Activated T-helper 1 cell treated with anti-CD3 and anti-CD28 coated beads, Interleukin-12 subunit alpha, Interleukin-12 subunit beta, Interleukin-2, Interleukin-4 antibody, amounts not matched to agents 30 ng/mL and 10 ng/mL and 1 ng/mL, durations not matched to agents 14 hours and 24 hours and 36 hours (primary cell): ENCODE data around the gene ASPG. TPM values are rescaled to one million over a fixed set of nuclear protein-coding genes. Genes with fewer than 3 reads are reported as not detected.

Experiments
- DNase-seq: peaks from one replicate; pipeline ENCODE4 v3.0.0; 2021; ENCODE audit warnings: low spot score
- H3K27ac Mint-ChIP-seq: one replicate; pipeline ENCODE4 v1.8.0; 2021; ENCODE audit warnings: mild to moderate bottlenecking, mixed read lengths
- H3K27me3 Mint-ChIP-seq: one replicate; pipeline ENCODE4 v1.8.0; 2022; ENCODE audit warnings: mild to moderate bottlenecking, moderate library complexity, mixed read lengths; ENCODE audit not compliant: insufficient read depth
- H3K36me3 Mint-ChIP-seq: one replicate; pipeline ENCODE4 v1.8.0; 2021; ENCODE audit warnings: low read depth, mixed read lengths
- H3K4me1 Mint-ChIP-seq: one replicate; pipeline ENCODE4 v1.8.0; 2021; ENCODE audit warnings: low read depth, mixed read lengths
- H3K4me3 Mint-ChIP-seq: one replicate; pipeline ENCODE4 v1.8.0; 2021; ENCODE audit warnings: mild to moderate bottlenecking, moderate library complexity, mixed read lengths
- H3K9me3 Mint-ChIP-seq: one replicate; pipeline ENCODE4 v1.8.0; 2021; ENCODE audit warnings: mixed read lengths
- intact Hi-C: fragments of 100-400 bp; cut with micrococcal nuclease; formaldehyde crosslinking; loops from one replicate; pipeline ENCODE4 v1.15.1; 2024
- total RNA-seq: library from RNA; stranded (reverse); gene quantifications from 2 replicates; pipeline ENCODE4 v1.2.3, GENCODE V29; 2022

Gene ASPG
- total RNA-seq, 1 donor from 2014 or later: not detected

- intact Hi-C loops: no loop called here
- H3K4me1 Mint-ChIP-seq: no peaks in the 10 kb centered on the region
- H3K27ac Mint-ChIP-seq: no peak overlapping the region
- peaks cover 16% of the 10 kb centered on the region for H3K27me3 Mint-ChIP-seq
- H3K4me3 Mint-ChIP-seq: no peak overlapping the region
- no peaks in the 10 kb centered on the region for H3K9me3 Mint-ChIP-seq
- no peak for DNase-seq
- no peaks in the 10 kb centered on the region for H3K36me3 Mint-ChIP-seq
These were observed 30.3 kb downstream of the ASPG start for GRCh38 chr14:104115691-104116287.

DNA sequence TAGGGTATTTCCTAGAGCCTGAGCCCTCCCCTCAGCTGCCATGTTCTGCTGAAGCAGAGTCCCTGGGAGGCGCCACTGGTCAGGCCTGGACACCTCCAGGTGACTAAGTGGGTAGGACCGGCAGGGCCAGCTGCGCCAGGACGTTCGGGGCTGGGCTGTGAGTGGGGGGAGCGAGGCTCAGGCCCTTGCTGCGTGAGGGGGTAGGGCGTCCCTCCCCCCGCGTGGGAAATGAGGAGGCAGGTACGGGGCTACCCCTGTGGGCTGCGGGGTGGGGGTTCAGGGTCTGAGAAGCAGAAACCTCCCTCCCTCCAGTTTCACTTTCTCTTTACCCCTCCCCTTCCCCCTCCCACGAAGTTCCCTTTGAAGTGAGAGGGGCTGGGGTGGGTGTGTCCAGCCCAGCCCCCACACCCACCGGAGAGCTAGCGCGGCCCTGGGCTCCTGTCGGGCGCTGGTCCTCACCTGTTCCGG lies 30.8 kb downstream of the ASPG start:
- Mint-ChIP-seq H3K36me3 (no peaks in the 10 kb centered on the region), H3K9me3 (no peaks in the 10 kb centered on the region), H3K27ac (no peak overlapping the region), H3K27me3 (peaks cover 18% of the 10 kb centered on the region), H3K4me3 (no peak overlapping the region), H3K4me1 (no peaks in the 10 kb centered on the region)
- intact Hi-C loops: no loop called here
- DNase-seq: no peak

DNA sequence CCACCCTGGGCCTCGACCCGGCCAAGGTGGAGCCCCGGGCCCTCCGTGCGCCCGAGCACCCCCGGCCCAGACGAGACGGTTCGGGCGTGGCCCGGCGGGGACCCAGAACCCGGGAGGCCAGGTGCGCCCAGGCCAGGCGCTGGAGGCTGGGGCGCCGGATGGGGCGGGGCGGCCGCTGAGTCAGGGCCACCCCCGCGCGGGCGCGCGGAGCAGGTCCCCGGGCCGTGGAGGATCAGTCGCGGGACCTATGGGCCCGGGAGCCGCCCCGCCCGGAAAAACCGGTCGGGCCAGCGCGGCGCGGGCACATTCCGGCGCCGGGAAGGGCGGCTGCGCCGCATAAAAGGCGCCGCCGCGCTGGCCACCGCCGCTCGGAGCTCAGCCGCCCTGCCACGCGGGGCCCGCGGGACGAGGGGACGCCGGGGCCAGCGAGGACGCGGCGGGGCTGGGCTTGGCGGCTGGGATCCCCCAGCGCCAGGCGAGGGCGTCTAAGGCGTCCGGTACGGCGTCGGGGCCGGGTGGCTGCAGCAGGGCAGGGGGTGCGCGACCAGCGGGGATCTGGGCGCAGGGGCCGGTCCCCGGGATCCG lies 31.3 kb downstream of the ASPG start:
- DNase-seq: no peak
- H3K9me3 Mint-ChIP-seq: no peaks in the 10 kb centered on the region
- H3K27me3 Mint-ChIP-seq: peaks cover 23% of the 10 kb centered on the region
- H3K36me3 Mint-ChIP-seq: no peaks in the 10 kb centered on the region
- no peak overlapping the region for H3K27ac Mint-ChIP-seq
- H3K4me1 Mint-ChIP-seq: no peaks in the 10 kb centered on the region
- intact Hi-C loops: no loop called here
- no peak overlapping the region for H3K4me3 Mint-ChIP-seq

- no peak for DNase-seq
- no peaks in the 10 kb centered on the region for H3K36me3 Mint-ChIP-seq
- intact Hi-C loops: no loop called here
- H3K4me1 Mint-ChIP-seq: no peaks in the 10 kb centered on the region
- peaks cover 23% of the 10 kb centered on the region for H3K27me3 Mint-ChIP-seq
- no peak overlapping the region for H3K4me3 Mint-ChIP-seq
- no peaks in the 10 kb centered on the region for H3K9me3 Mint-ChIP-seq
- H3K27ac Mint-ChIP-seq: no peak overlapping the region
These were observed 32.0 kb downstream of the ASPG start for GRCh38 chr14:104117341-104118005.

DNA sequence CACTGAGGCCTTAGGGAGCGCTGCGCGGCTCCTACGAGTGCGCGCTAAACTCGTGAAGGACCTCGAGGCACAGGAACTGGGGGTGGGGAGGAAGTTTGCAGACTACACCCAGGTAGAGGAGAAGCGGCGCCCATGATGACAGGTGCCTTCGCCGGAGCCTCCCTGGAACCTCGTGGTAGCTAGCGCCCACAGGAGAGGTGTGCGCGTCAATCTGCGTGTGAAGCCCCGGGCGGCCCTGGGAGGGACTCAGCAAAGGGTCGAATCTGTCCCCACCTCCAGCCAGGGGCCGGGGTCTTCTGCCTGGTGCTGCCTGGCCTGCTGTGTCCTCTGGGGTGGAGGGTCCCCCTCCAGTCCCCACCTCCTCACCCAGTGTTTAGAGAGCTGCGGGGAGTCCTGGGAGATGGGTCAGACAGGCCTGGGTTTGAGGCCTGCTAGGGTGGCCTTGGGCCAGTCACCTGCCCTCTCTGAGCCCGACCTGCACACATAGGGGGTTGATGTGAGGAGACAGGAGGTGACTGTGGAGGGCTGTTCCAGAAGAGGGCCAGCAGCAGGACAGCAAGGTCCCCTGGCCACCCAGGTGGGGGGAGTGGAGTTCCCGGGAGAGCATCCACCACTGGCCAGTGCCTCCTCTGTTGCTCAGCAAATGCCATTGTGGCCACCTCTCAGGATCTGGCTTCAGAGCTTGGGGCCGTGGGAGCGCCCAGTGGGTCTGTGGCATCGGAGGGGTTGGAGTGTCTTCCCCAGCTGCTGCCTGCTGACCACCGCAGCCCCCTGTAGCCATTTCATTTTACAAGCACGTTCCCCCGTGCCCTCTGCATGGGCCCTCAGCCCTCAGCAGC lies 32.7 kb downstream of the ASPG start:
- intact Hi-C loops: no loop called here
- H3K4me3 Mint-ChIP-seq: no peak overlapping the region
- no peak overlapping the region for H3K27ac Mint-ChIP-seq
- H3K4me1 Mint-ChIP-seq: no peaks in the 10 kb centered on the region
- H3K36me3 Mint-ChIP-seq: no peaks in the 10 kb centered on the region
- H3K27me3 Mint-ChIP-seq: peaks cover 25% of the 10 kb centered on the region
- DNase-seq: no peak
- H3K9me3 Mint-ChIP-seq: no peaks in the 10 kb centered on the region

GRCh38 chr14:104119119-104119487 lies 33.6 kb downstream of the ASPG start:
- H3K27me3 Mint-ChIP-seq: peaks cover 28% of the 10 kb centered on the region

GRCh38 chr14:104119488-104120251 lies 34.2 kb downstream of the ASPG start:
- H3K9me3 Mint-ChIP-seq: peaks cover 6% of the 10 kb centered on the region
- no peaks in the 10 kb centered on the region for H3K4me1 Mint-ChIP-seq
- H3K27me3 Mint-ChIP-seq: peaks cover 29% of the 10 kb centered on the region
- no peak overlapping the region for H3K27ac Mint-ChIP-seq
- no peak overlapping the region for H3K4me3 Mint-ChIP-seq
- DNase-seq: no peak
- no peaks in the 10 kb centered on the region for H3K36me3 Mint-ChIP-seq
- intact Hi-C loops: no loop called here

More at GRCh38 chr14:104119119-104119487, 33.6 kb downstream of the ASPG start:
- Mint-ChIP-seq H3K27ac (no peak overlapping the region), H3K4me3 (no peak overlapping the region), H3K4me1 (no peaks in the 10 kb centered on the region), H3K9me3 (peaks cover 4% of the 10 kb centered on the region), H3K36me3 (no peaks in the 10 kb centered on the region)
- intact Hi-C loops: no loop called here
- no peak for DNase-seq

GRCh38 chr14:104120281-104120741 lies 34.8 kb downstream of the ASPG start:
- H3K4me1 Mint-ChIP-seq: no peaks in the 10 kb centered on the region
- no peak for DNase-seq
- H3K36me3 Mint-ChIP-seq: no peaks in the 10 kb centered on the region
- H3K9me3 Mint-ChIP-seq: peaks cover 6% of the 10 kb centered on the region
- no peak overlapping the region for H3K27ac Mint-ChIP-seq
- peaks cover 29% of the 10 kb centered on the region for H3K27me3 Mint-ChIP-seq
- intact Hi-C loops: no loop called here
- no peak overlapping the region for H3K4me3 Mint-ChIP-seq

- Mint-ChIP-seq H3K9me3 (peaks cover 6% of the 10 kb centered on the region), H3K27me3 (peaks cover 26% of the 10 kb centered on the region), H3K4me1 (no peaks in the 10 kb centered on the region), H3K4me3 (no peak overlapping the region), H3K36me3 (no peaks in the 10 kb centered on the region), H3K27ac (no peak overlapping the region)
- intact Hi-C loops: no loop called here
- DNase-seq: no peak
These were observed 35.6 kb downstream of the ASPG start for GRCh38 chr14:104121142-104121541.

DNA sequence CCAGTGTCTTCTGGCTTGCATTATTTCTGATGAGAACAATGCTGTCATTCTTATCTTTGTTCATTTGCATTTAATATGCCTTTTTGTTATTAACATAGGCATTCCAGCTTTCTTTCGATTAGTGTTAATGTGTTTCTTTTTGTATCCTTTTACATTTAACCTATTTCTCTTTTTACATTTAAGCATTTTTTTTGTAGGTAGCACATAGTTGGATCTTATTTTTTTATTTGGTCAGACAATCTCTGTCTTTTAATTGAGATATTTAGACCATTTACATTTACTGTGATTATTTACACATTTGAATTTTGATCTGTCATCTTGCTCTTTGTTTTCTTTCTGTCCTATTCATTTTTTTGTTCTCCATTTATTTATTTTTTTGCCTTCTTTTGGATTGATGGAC lies 38.4 kb downstream of the ASPG start:
- peaks cover 19% of the 10 kb centered on the region for H3K27me3 Mint-ChIP-seq
- no peak for DNase-seq
- peaks cover 15% of the 10 kb centered on the region for H3K9me3 Mint-ChIP-seq
- H3K4me1 Mint-ChIP-seq: no peaks in the 10 kb centered on the region
- intact Hi-C loops: no loop called here
- no peak overlapping the region for H3K4me3 Mint-ChIP-seq
- no peaks in the 10 kb centered on the region for H3K36me3 Mint-ChIP-seq
- H3K27ac Mint-ChIP-seq: no peak overlapping the region

DNA sequence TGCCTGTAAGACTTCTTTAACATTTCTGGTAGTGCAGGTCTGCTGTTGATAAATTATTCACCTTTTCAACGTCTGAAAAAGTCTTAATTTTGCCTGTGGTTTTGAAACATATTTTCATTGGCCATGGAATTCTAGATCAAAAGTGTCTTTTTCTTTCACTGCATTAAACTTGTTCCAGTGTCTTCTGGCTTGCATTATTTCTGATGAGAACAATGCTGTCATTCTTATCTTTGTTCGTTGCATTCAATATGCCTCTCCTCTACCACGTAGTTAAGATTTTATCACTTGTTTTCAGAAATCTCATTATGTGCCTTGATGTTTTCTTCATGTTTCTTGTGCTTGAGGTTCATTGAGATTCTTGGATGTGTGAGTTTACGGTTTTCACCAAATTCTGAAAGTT lies 39.5 kb downstream of the ASPG start:
- no peak overlapping the region for H3K4me3 Mint-ChIP-seq
- H3K4me1 Mint-ChIP-seq: no peaks in the 10 kb centered on the region
- H3K36me3 Mint-ChIP-seq: no peaks in the 10 kb centered on the region
- peaks cover 26% of the 10 kb centered on the region for H3K9me3 Mint-ChIP-seq
- peaks cover 18% of the 10 kb centered on the region for H3K27me3 Mint-ChIP-seq
- DNase-seq: no peak
- no peak overlapping the region for H3K27ac Mint-ChIP-seq
- intact Hi-C loops: no loop called here

GRCh38 chr14:104126753-104127152 lies 41.3 kb downstream of the ASPG start:
- intact Hi-C loops: no loop called here
- H3K27me3 Mint-ChIP-seq: peaks cover 8% of the 10 kb centered on the region

More at GRCh38 chr14:104126753-104127152, 41.3 kb downstream of the ASPG start:
- Mint-ChIP-seq H3K9me3 (peaks cover 28% of the 10 kb centered on the region), H3K4me3 (no peak overlapping the region), H3K36me3 (no peaks in the 10 kb centered on the region), H3K4me1 (no peaks in the 10 kb centered on the region), H3K27ac (no peak overlapping the region)
- no peak for DNase-seq
